Right ventricle myocardium superior (tissue), 1 donor: ENCODE results near the gene CTNNA2. TPM values are rescaled to one million over a fixed set of nuclear protein-coding genes. Genes with fewer than 3 reads are reported as not detected.

ENCODE experiments used
- ATAC-seq: fragments of 200-7000 bp; cut with Tn5 transposase; one replicate; pipeline ENCODE4 v1.9.1; 2020; ENCODE audit warnings: mild to moderate bottlenecking; ENCODE audit not compliant: poor library complexity
- DNase-seq: peaks from one replicate; pipeline ENCODE4 v3.0.0-alpha.2; 2020
- intact Hi-C: fragments of 100-400 bp; cut with DNase I; formaldehyde crosslinking; loops from one replicate; pipeline ENCODE4 v1.11.2; 2022
- total RNA-seq: library from RNA; stranded (reverse); fragmentation: NEBNext Ultra II Directional; extraction: Animal tissue kit (Norgen Biotek cat#: 25700); gene quantifications from one replicate; pipeline ENCODE4 v1.2.1, GENCODE V29; 2021
- donor health status: DM: no; HTN: yes; CAD: no; lungs with severe emphysema.

Gene CTNNA2
- total RNA-seq, 1 donor from 2014 or later, result not detected

GRCh38 chr2:79941179-79941578 lies 428.3 kb downstream of the CTNNA2 start:
- peak; percentile 59 for ATAC-seq

GRCh38 chr2:79944205-79944604 lies 431.4 kb downstream of the CTNNA2 start:
- no peak for DNase-seq
- ATAC-seq, result no peak
- intact Hi-C loops, result no loop called here

More at GRCh38 chr2:79941179-79941578, 428.3 kb downstream of the CTNNA2 start:
- intact Hi-C loops, result no loop called here
- no peak for DNase-seq

GRCh38 chr2:79945653-79946445 lies 433.0 kb downstream of the CTNNA2 start:
- intact Hi-C loops, result no loop called here
- ATAC-seq (peak; percentile 85), DNase-seq (no peak)

DNA sequence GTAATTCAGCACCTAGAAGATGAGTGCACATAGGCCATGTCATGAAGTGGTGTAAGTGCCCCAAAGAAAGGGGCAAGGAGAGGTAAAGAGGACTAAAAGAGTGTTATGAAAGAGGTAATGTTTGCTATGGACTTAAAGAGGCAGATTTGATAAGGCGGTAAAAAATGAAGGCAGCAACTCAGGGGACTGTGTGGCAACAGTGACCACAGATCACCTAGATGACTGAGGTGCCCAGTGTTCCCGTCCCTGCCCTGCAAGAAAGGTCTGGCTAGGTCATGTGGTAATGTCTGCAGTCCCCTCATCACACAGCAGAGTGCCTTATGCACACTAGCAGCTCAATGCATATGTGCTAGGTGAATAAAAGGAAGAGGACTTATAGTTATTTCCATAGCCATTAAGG lies 434.9 kb downstream of the CTNNA2 start:
- DNase-seq (no peak), ATAC-seq (no peak)
- intact Hi-C loops, result no loop called here

DNA sequence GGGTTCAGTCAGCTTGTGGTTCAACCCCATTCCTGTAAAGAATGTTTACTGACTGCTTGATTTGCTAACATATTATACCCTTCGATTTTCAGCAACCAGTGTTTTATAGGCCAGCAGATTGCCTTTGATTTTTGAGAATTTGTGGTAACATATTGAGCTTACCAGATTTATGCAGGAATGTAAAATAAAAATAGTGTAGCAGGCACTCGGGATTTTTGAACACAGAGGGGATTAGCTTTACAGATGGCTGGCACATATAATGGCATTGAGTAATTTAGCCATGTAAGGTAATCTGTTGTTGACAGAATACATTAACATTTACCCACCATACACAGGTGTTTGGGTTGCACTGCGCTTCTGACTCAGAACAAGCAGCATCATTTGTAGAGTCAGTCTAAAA lies 437.7 kb downstream of the CTNNA2 start:
- DNase-seq (no peak), ATAC-seq (no peak)
- intact Hi-C loops, result no loop called here

DNA sequence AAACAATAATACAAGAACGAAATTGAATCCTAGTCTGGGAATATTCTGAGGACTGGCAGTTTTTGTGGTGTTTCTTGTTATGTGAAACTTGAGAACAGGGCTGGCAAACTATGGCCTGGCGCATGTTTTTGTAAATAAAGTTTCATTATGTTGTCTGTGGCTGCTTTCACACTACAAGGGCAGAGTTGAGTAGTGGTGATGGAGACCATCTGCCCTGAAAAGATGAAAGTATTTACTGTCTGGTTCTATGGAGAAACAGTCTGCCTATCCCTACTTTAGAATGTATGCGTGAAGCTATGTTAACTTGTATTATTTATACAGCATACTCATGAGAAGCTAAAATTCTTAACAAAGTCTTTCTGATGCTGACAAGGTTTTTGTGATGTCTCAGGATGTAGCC lies 439.8 kb downstream of the CTNNA2 start:
- ATAC-seq (no peak), DNase-seq (no peak)
- intact Hi-C loops, result no loop called here

DNA sequence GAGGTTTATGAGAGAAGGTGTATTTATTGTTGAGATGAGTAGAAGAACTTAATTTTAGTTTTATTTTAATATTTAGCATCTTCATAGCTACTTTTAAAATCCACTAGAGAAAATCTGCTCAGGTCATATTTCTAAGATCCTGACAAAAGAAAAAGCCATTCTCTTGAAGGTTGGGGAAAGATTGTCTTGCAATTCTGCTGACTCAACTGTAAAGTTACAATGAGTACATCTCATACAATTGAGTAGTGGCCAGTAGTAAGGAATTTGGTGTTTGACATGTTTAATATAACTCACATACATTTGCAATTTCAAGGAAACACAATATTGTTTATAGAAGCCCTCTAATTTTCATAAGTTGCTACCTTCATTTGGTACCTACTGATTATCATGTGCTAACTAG lies 447.2 kb downstream of the CTNNA2 start:
- DNase-seq, result no peak
- intact Hi-C loops, result no loop called here
- no peak for ATAC-seq

- intact Hi-C loops, result no loop called here
- ATAC-seq, result no peak
- DNase-seq, result no peak
Measured at GRCh38 chr2:79960519-79960918, 447.7 kb downstream of the CTNNA2 start.

- DNase-seq, result no peak
- intact Hi-C loops, result no loop called here
- ATAC-seq, result no peak
Measured at GRCh38 chr2:79964966-79965365, 452.1 kb downstream of the CTNNA2 start.

- no peak for DNase-seq
- intact Hi-C loops, result no loop called here
- ATAC-seq, result no peak
Measured at GRCh38 chr2:79966369-79966768, 453.5 kb downstream of the CTNNA2 start.

DNA sequence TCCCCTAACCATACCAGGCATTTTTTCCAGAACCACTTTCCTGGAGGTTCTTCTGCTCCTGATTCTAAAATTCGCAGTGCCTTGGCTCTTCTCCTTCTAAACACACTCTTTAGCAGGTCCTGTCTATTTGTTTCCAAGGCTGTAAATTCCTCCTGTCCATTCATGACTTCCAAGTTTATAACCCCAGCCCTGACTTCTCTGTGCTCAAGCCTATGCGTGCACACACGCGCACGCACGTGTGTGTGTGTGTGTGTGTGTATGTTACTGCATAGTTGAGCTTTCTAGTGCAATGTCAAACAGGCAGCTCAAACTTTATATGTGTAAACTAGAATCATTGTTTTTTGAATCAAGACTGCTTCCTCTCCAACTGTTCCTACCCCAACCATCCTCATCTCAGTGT lies 454.0 kb downstream of the CTNNA2 start:
- DNase-seq (no peak), ATAC-seq (no peak)
- intact Hi-C loops, result no loop called here

DNA sequence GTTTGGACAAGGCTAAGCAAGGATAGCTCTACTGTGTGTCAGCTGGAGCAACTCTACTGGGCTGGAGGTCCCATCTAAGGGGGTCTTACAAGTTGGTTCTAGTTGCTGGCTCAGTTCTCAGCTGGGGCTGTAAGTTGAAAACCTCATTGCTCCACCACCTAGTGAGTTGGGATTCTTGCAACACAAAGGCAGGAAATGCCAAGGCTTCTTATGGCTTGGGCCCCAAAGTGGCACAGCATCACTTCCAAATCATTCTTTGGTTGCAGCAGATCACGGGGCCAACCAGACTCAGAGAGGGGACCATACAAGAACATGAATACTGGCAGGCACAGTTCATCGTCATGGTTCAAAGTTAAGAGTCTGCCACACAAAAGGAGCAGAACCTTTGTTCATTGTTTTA lies 459.0 kb downstream of the CTNNA2 start:
- DNase-seq (no peak), ATAC-seq (no peak)
- intact Hi-C loops, result no loop called here

- ATAC-seq (no peak), DNase-seq (no peak)
- intact Hi-C loops, result no loop called here
Measured at GRCh38 chr2:79972661-79973060, 459.8 kb downstream of the CTNNA2 start.

GRCh38 chr2:79975791-79976565 lies 463.1 kb downstream of the CTNNA2 start:
- intact Hi-C loops, result no loop called here
- DNase-seq, result no peak
- ATAC-seq, result no peak

- DNase-seq (no peak), ATAC-seq (no peak)
- intact Hi-C loops, result no loop called here
Measured at GRCh38 chr2:79977792-79978191, 464.9 kb downstream of the CTNNA2 start.

DNA sequence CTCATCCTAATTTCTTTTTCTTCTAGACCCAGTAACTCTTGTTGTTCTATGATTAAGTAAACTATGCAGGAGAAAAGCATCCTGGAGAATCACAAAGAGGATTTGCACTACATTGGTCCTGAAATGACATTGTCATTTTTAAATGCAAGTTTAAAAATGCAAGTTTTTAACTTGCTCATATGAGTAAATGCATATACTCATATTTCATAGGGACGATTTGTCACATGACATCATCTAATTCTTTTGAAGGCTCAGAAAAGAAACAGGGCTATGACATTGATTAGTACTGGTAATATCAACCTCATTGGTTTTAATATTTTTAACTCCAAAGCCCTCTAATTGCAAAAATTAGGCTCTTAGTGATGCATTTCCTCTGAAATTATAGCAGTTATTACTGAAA lies 467.3 kb downstream of the CTNNA2 start:
- DNase-seq (no peak), ATAC-seq (no peak)
- intact Hi-C loops, result no loop called here

GRCh38 chr2:79980816-79981215 lies 468.0 kb downstream of the CTNNA2 start:
- intact Hi-C loops, result no loop called here
- ATAC-seq (no peak), DNase-seq (no peak)

DNA sequence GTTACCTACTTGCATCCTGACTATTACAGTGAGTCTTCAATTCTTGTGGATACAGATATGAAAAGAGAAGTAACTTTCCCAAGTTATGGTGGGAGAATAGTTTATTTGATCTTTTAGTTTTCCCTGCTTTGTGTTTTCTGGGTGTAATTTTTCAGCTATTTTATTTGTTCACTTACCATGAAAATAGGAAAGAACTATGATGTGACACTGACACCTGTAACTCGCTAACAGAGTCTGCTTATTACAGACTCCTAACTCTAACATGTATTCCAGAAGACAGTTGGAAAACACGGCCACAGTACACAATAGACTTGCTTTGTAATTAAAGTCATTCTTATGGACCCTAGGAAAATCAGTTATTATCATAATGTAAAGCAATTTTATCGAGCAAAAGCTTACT lies 468.5 kb downstream of the CTNNA2 start:
- intact Hi-C loops, result no loop called here
- ATAC-seq (no peak), DNase-seq (no peak)

DNA sequence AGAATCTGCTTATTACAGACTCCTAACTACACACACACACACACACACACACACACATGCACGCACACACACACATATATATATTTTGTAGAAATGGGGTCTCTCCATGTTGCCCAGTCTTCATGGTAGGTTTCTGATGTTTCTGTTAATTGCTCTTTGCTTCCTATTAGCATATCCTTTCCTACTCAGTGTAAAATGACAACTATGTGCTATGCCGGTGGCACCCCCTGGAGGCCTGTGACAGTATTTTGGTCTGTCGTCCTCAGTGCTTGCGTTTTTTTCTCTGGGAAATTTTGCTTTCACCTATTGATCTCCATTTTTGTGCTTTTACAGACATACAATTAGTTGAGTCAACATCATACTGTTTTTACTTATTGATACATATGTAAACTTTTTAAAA lies 469.6 kb downstream of the CTNNA2 start:
- DNase-seq (no peak), ATAC-seq (no peak)
- intact Hi-C loops, result no loop called here

- intact Hi-C loops, result no loop called here
- DNase-seq (no peak), ATAC-seq (no peak)
Measured at GRCh38 chr2:79984476-79984875, 471.6 kb downstream of the CTNNA2 start.
